Skeletal muscle tissue (tissue), 4 donors: Measurements from ENCODE around the gene PRAMEF13. TPM values are rescaled to one million over a fixed set of nuclear protein-coding genes. Genes with fewer than 3 reads are reported as not detected.
"Not testable (repeated sequence)": the region's sequence is repeated elsewhere in the genome, so short reads cannot be mapped to it uniquely, and the experiment has no call there.

Experiments
- H3K27ac ChIP-seq: one replicate; pipeline ENCODE4 v1.7.0; 2013; ENCODE audit warnings: mild to moderate bottlenecking, low read depth, low read length, inconsistent platforms
- H3K27me3 ChIP-seq, 3 donors: one replicate each; pipeline ENCODE4 v1.7.0; 2013; ENCODE audit warnings: low read length in 3 of 3; ENCODE audit not compliant: control insufficient read depth in 3 of 3, insufficient read depth in 3 of 3
- H3K36me3 ChIP-seq, 3 donors: one replicate each; pipeline ENCODE4 v1.7.0; 2013; ENCODE audit warnings: low read length in 3 of 3; ENCODE audit not compliant: control insufficient read depth in 3 of 3, insufficient read depth in 3 of 3
- H3K4me1 ChIP-seq, 3 donors: one replicate each; pipeline ENCODE4 v1.7.0; 2013; ENCODE audit warnings: low read length in 3 of 3, mild to moderate bottlenecking in 3 of 3; ENCODE audit not compliant: control insufficient read depth in 3 of 3, insufficient read depth in 3 of 3
- H3K4me3 ChIP-seq, 3 donors: one replicate each; pipeline ENCODE4 v1.7.0; 2013; ENCODE audit warnings: low read length in 3 of 3
- H3K9ac ChIP-seq, 3 donors: one replicate each; pipeline ENCODE4 v1.7.0; 2013; ENCODE audit warnings: low read length in 3 of 3, mild to moderate bottlenecking in 3 of 3, moderate library complexity in 2 of 3, low read depth in 1 of 3
- H3K9me3 ChIP-seq, 3 donors: one replicate each; pipeline ENCODE4 v1.7.0; 2013; ENCODE audit warnings: low read length in 3 of 3; ENCODE audit not compliant: control insufficient read depth in 3 of 3
- total RNA-seq: library from RNA; depleted of rRNA; stranded (reverse); fragments of >200 nt; gene quantifications from one replicate; pipeline ENCODE4 v1.2.3, GENCODE V29; 2014
- donor health status: Osteomylitis.

Gene PRAMEF13, protein sequence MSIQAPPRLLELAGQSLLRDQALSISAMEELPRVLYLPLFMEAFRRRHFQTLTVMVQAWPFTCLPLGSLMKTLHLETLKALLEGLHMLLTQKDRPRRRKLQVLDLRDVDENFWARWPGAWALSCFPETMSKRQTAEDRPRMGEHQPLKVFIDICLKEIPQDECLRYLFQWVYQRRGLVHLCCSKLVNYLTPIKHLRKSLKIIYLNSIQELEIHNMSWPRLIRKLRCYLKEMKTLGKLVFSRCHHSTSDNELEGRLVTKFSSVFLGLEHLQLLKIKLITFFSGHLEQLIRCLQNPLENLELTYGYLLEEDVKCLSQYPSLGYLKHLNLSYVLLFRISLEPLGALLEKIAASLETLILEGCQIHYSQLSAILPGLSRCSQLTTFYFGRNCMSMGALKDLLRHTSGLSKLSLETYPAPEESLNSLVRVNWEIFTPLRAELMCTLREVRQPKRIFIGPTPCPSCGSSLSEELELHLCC
- not detected for total RNA-seq

DNA sequence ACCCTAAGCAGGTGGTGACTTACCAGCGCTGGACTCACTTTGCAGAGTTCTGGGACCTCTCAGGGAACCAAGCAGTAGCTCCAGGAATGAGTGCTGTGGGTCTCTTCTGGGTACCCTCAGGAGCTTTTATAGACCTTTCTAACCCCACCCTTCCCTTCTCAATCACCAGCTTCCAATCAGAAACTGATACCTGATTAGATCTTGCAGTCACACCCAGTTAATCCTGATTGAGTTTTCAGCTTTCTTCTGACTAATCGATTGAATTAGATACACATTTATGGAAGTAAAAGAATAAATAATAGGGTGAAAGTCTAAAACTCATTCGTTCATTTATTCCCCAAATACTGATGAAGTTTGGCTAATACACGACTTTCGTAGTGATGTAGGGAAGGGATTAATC lies at the start of gene PRAMEF13:
Gene PRAMEF13 (minus strand): TSS at position 101 of the 400 bp plus-strand sequence. CDS start 1,820 bp downstream, outside the sequence.
- not testable (repeated sequence) for H3K4me3 ChIP-seq, H3K9me3 ChIP-seq, H3K36me3 ChIP-seq, H3K4me1 ChIP-seq, H3K27ac ChIP-seq, H3K9ac ChIP-seq, H3K27me3 ChIP-seq

GRCh38 chr1:13247122-13247521 lies 45.9 kb upstream of the PRAMEF13 start:
- not testable (repeated sequence) for H3K27me3 ChIP-seq, H3K4me3 ChIP-seq, H3K36me3 ChIP-seq, H3K27ac ChIP-seq, H3K9me3 ChIP-seq, H3K4me1 ChIP-seq, H3K9ac ChIP-seq

GRCh38 chr1:13246554-13246871 lies 45.3 kb upstream of the PRAMEF13 start:
- H3K9ac ChIP-seq, H3K36me3 ChIP-seq, H3K4me1 ChIP-seq, H3K4me3 ChIP-seq, H3K9me3 ChIP-seq, H3K27ac ChIP-seq: not testable (repeated sequence)
- H3K27me3 ChIP-seq: peaks cover 0 to 11% (median 0%) of the 10 kb centered on the region in 3 donors

- not testable (repeated sequence) for H3K9ac ChIP-seq, H3K4me3 ChIP-seq, H3K4me1 ChIP-seq, H3K36me3 ChIP-seq, H3K9me3 ChIP-seq, H3K27ac ChIP-seq
- H3K27me3 ChIP-seq: peaks cover 0 to 11% (median 0%) of the 10 kb centered on the region in 3 donors
Observed at GRCh38 chr1:13245841-13246553, 44.8 kb upstream of the PRAMEF13 start.

GRCh38 chr1:13243536-13244263 lies 42.5 kb upstream of the PRAMEF13 start:
- H3K9me3 ChIP-seq, H3K4me3 ChIP-seq, H3K9ac ChIP-seq, H3K27ac ChIP-seq, H3K36me3 ChIP-seq, H3K4me1 ChIP-seq: not testable (repeated sequence)
- peaks cover 0 to 11% (median 0%) of the 10 kb centered on the region in 3 donors for H3K27me3 ChIP-seq

GRCh38 chr1:13239633-13240032 lies 38.4 kb upstream of the PRAMEF13 start:
- not testable (repeated sequence) for H3K36me3 ChIP-seq, H3K9me3 ChIP-seq, H3K27me3 ChIP-seq

DNA sequence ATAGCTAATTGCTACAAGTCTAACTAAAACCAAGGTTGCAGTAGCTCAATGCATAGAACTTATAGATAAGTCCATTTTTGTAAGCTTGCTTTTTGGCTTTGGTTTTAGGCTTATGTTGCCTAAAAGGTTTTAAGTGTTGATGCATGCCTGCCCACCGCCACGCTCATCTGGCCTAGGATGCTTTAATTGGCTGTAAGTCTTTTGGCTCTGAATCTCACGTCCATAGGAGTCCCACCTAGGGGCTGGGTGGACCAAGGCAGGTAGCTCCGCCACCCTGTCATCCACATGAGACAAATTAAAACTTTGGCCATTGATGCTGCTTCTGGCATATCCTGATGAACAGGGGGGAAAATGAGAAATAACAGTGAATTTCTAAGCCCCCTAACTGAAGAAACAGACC lies 36.4 kb upstream of the PRAMEF13 start:
- H3K27me3 ChIP-seq, H3K27ac ChIP-seq, H3K9me3 ChIP-seq, H3K36me3 ChIP-seq, H3K4me3 ChIP-seq, H3K9ac ChIP-seq, H3K4me1 ChIP-seq: not testable (repeated sequence)

More at GRCh38 chr1:13239633-13240032, 38.4 kb upstream of the PRAMEF13 start:
- H3K4me3 ChIP-seq, H3K4me1 ChIP-seq, H3K9ac ChIP-seq, H3K27ac ChIP-seq: not testable (repeated sequence)

DNA sequence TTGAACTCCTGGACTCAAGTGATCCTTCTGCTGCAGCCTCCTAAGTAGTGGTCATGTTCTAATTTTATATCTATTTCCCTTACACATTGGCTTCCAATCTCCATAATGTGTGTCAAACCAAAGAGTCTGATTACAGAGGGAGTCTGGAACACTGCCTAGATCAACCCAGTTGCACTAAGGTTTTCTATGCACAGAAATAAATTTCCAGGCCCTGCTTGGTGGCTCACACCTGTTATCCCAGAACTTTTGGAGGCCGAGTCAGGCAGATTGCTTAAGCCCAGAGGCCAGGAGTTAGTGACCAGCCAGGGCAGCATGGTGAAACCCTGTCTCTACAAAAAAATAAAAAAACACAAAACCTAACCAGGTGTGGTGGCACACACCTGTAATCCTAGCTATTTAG lies 32.8 kb upstream of the PRAMEF13 start:
- H3K27ac ChIP-seq, H3K9ac ChIP-seq, H3K4me1 ChIP-seq, H3K36me3 ChIP-seq, H3K9me3 ChIP-seq, H3K27me3 ChIP-seq, H3K4me3 ChIP-seq: not testable (repeated sequence)

DNA sequence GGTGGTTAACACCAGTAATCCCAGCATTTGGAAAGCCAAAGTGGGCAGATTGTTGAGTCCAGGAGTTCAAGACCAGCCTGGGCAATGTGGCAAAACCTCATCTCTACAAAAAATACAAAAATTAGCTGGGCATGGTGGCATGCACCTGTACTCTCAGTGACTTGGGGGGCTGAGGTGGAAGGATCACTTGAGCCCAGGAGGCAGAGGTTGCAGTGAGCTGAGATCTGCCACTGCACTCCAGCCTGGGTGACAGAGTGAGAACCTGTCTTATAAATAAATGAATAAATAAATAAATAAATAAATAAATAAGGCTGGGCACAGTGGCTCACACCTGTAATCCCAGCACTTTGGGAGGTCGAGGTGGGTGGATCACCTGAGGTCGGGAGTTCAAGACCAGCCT lies 30.8 kb upstream of the PRAMEF13 start:
- H3K36me3 ChIP-seq, H3K27ac ChIP-seq, H3K4me3 ChIP-seq, H3K9me3 ChIP-seq, H3K9ac ChIP-seq, H3K4me1 ChIP-seq, H3K27me3 ChIP-seq: not testable (repeated sequence)
